BLaER1 treated with 17β-estradiol and CSF1 and Interleukin-3, amounts not matched to agents 10 nM and 100 nM (cell line): Measurements from ENCODE around the gene TCF4.

Experiments used
- H3K27ac ChIP-seq, 11 experiments: shearing (Covaris generic); formaldehyde crosslinking; 2 replicates each; pipeline ENCODE4 v1.8.1; 2022
- H3K27me3 ChIP-seq, 11 experiments: shearing (Covaris generic); formaldehyde crosslinking; 2 replicates each; pipeline ENCODE4 v1.8.1; 2022
- H3K36me3 ChIP-seq, 11 experiments: shearing (Covaris generic); formaldehyde crosslinking; 2 replicates each; pipeline ENCODE4 v1.8.1; 2022
- H3K4me1 ChIP-seq, 10 experiments: shearing (Covaris generic); formaldehyde crosslinking; 2 replicates each; pipeline ENCODE4 v1.8.1; 2022
- H3K4me2 ChIP-seq, 11 experiments: shearing (Covaris generic); formaldehyde crosslinking; 2 replicates each; pipeline ENCODE4 v1.8.1; 2022
- H3K4me3 ChIP-seq, 10 experiments: shearing (Covaris generic); formaldehyde crosslinking; 2 replicates each; pipeline ENCODE4 v1.8.1; 2022
- H3K9ac ChIP-seq, 11 experiments: shearing (Covaris generic); formaldehyde crosslinking; 2 replicates each; pipeline ENCODE4 v1.8.1; 2022
- H3K9me3 ChIP-seq, 11 experiments: shearing (Covaris generic); formaldehyde crosslinking; replicated peaks in 1 of 11; 2 replicates each; pipeline ENCODE4 v1.8.1; 2022
- H4K20me1 ChIP-seq, 11 experiments: shearing (Covaris generic); formaldehyde crosslinking; 2 replicates each; pipeline ENCODE4 v1.8.1; 2022
- Cebpa-rat ChIP-seq, 11 experiments: shearing (Covaris generic); IDR thresholded peaks; 2 replicates each; pipeline ENCODE4 v1.8.1; 2022

The TCF4 gene

GRCh38 chr18:55387139-55387984 is 200.6 kb downstream of the TCF4 start:
- Histone ChIP-seq H3K36me3 (peaks cover 28 to 99% (median 91%) of the 10 kb centered on the region in 11 experiments), H3K27ac (no peak overlapping the region), H4K20me1 (peaks cover 3 to 99% (median 81%) of the 10 kb centered on the region in 11 experiments; a peak in 17 of 22 replicates), H3K4me2 (no peak overlapping the region), H3K9ac (no peak overlapping the region), H3K9me3 (peaks cover 0 to 44% (median 20%) of the 10 kb centered on the region in 11 experiments; a peak in 15 of 22 replicates), H3K27me3 (no peaks in the 10 kb centered on the region), H3K4me3 (no peak overlapping the region), H3K4me1 (peaks cover 0 to 19% (median 6%) of the 10 kb centered on the region in 10 experiments; a peak in 8 of 20 replicates)
- TF ChIP-seq Cebpa-rat (IDR thresholded peaks at IDR 0.05) = no peak

GRCh38 chr18:55386545-55386944 is 201.4 kb downstream of the TCF4 start:
- Histone ChIP-seq H3K27ac (no peak overlapping the region), H4K20me1 (peaks cover 3 to 99% (median 86%) of the 10 kb centered on the region in 11 experiments; a peak in 18 of 22 replicates), H3K9ac (no peak overlapping the region), H3K9me3 (peaks cover 0 to 46% (median 26%) of the 10 kb centered on the region in 11 experiments; a peak in 15 of 22 replicates), H3K4me2 (no peak overlapping the region), H3K4me3 (no peak overlapping the region), H3K27me3 (no peaks in the 10 kb centered on the region), H3K4me1 (peaks cover 0 to 27% (median 6%) of the 10 kb centered on the region in 10 experiments; a peak in 8 of 20 replicates), H3K36me3 (peaks cover 28 to 100% (median 94%) of the 10 kb centered on the region in 11 experiments)
- TF ChIP-seq Cebpa-rat (IDR thresholded peaks at IDR 0.05) = no peak

- Histone ChIP-seq H3K27ac (no peak overlapping the region), H4K20me1 (peaks cover 3 to 99% (median 86%) of the 10 kb centered on the region in 11 experiments; a peak in 18 of 22 replicates), H3K9me3 (peaks cover 0 to 50% (median 26%) of the 10 kb centered on the region in 11 experiments; a peak in 15 of 22 replicates), H3K27me3 (no peaks in the 10 kb centered on the region), H3K9ac (no peak overlapping the region), H3K36me3 (peaks cover 24 to 99% (median 92%) of the 10 kb centered on the region in 11 experiments), H3K4me1 (peaks cover 0 to 32% (median 6%) of the 10 kb centered on the region in 10 experiments; a peak in 8 of 20 replicates), H3K4me2 (no peak overlapping the region), H3K4me3 (no peak overlapping the region)
- no peak for TF ChIP-seq Cebpa-rat (IDR thresholded peaks at IDR 0.05)
Measured at GRCh38 chr18:55385770-55386169, 202.2 kb downstream of the TCF4 start.

GRCh38 chr18:55384551-55385275 is 203.3 kb downstream of the TCF4 start:
- H4K20me1 ChIP-seq = peaks cover 3 to 99% (median 91%) of the 10 kb centered on the region in 11 experiments; a peak in 18 of 22 replicates
- peaks cover 0 to 32% (median 6%) of the 10 kb centered on the region in 10 experiments; a peak in 8 of 20 replicates for H3K4me1 ChIP-seq
- H3K27me3 ChIP-seq = no peaks in the 10 kb centered on the region
- H3K9ac ChIP-seq = no peak overlapping the region
- no peak overlapping the region for H3K4me3 ChIP-seq
- H3K27ac ChIP-seq = no peak overlapping the region
- TF ChIP-seq Cebpa-rat (IDR thresholded peaks at IDR 0.05) = no peak
- peaks cover 0 to 50% (median 26%) of the 10 kb centered on the region in 11 experiments; a peak in 15 of 22 replicates for H3K9me3 ChIP-seq
- peaks cover 23 to 99% (median 92%) of the 10 kb centered on the region in 11 experiments for H3K36me3 ChIP-seq
- H3K4me2 ChIP-seq = no peak overlapping the region

- no peak for TF ChIP-seq Cebpa-rat (IDR thresholded peaks at IDR 0.05)
- Histone ChIP-seq H3K27ac (no peak overlapping the region), H3K4me3 (no peak overlapping the region), H3K4me1 (peaks cover 0 to 32% (median 6%) of the 10 kb centered on the region in 10 experiments; a peak in 8 of 20 replicates), H3K9me3 (peaks cover 0 to 48% (median 26%) of the 10 kb centered on the region in 11 experiments; a peak in 15 of 22 replicates), H4K20me1 (peaks cover 3 to 99% (median 91%) of the 10 kb centered on the region in 11 experiments; a peak in 17 of 22 replicates), H3K9ac (no peak overlapping the region), H3K36me3 (peaks cover 23 to 99% (median 92%) of the 10 kb centered on the region in 11 experiments; a peak in 21 of 22 replicates), H3K27me3 (no peaks in the 10 kb centered on the region), H3K4me2 (no peak overlapping the region)
Measured at GRCh38 chr18:55384115-55384514, 203.9 kb downstream of the TCF4 start.

- H3K9ac ChIP-seq = no peak overlapping the region
- peaks cover 0 to 34% (median 6%) of the 10 kb centered on the region in 10 experiments; a peak in 8 of 20 replicates for H3K4me1 ChIP-seq
- no peak for TF ChIP-seq Cebpa-rat (IDR thresholded peaks at IDR 0.05)
- no peaks in the 10 kb centered on the region for H3K27me3 ChIP-seq
- H4K20me1 ChIP-seq = peaks cover 3 to 100% (median 93%) of the 10 kb centered on the region in 11 experiments; a peak in 17 of 22 replicates
- peaks cover 0 to 45% (median 27%) of the 10 kb centered on the region in 11 experiments; a peak in 15 of 22 replicates for H3K9me3 ChIP-seq
- H3K36me3 ChIP-seq = peaks cover 12 to 99% (median 84%) of the 10 kb centered on the region in 11 experiments; a peak in 20 of 22 replicates
- H3K4me2 ChIP-seq = no peak overlapping the region
- H3K27ac ChIP-seq = no peak overlapping the region
- no peak overlapping the region for H3K4me3 ChIP-seq
Measured at GRCh38 chr18:55382277-55382805, 205.7 kb downstream of the TCF4 start.

GRCh38 chr18:55381277-55381676 is 206.7 kb downstream of the TCF4 start:
- no peak overlapping the region for H3K9ac ChIP-seq

GRCh38 chr18:55380589-55380988 is 207.4 kb downstream of the TCF4 start:
- Histone ChIP-seq H4K20me1 (peaks cover 3 to 99% (median 86%) of the 10 kb centered on the region in 11 experiments; a peak in 17 of 22 replicates), H3K4me2 (no peak overlapping the region), H3K36me3 (peaks cover 12 to 98% (median 84%) of the 10 kb centered on the region in 11 experiments; a peak in 20 of 22 replicates), H3K9me3 (peaks cover 0 to 58% (median 31%) of the 10 kb centered on the region in 11 experiments; a peak in 16 of 22 replicates), H3K9ac (no peak overlapping the region), H3K27me3 (no peaks in the 10 kb centered on the region), H3K4me3 (no peak overlapping the region), H3K27ac (no peak overlapping the region), H3K4me1 (peaks cover 0 to 52% (median 6%) of the 10 kb centered on the region in 10 experiments; a peak in 9 of 20 replicates)
- no peak for TF ChIP-seq Cebpa-rat (IDR thresholded peaks at IDR 0.05)

More at GRCh38 chr18:55381277-55381676, 206.7 kb downstream of the TCF4 start:
- no peak overlapping the region for H3K4me2 ChIP-seq
- TF ChIP-seq Cebpa-rat (IDR thresholded peaks at IDR 0.05) = no peak
- no peak overlapping the region for H3K27ac ChIP-seq
- H3K9me3 ChIP-seq = peaks cover 0 to 54% (median 32%) of the 10 kb centered on the region in 11 experiments; a peak in 16 of 22 replicates
- H4K20me1 ChIP-seq = peaks cover 3 to 100% (median 93%) of the 10 kb centered on the region in 11 experiments; a peak in 17 of 22 replicates
- peaks cover 12 to 99% (median 85%) of the 10 kb centered on the region in 11 experiments; a peak in 20 of 22 replicates for H3K36me3 ChIP-seq
- peaks cover 0 to 45% (median 7%) of the 10 kb centered on the region in 10 experiments; a peak in 10 of 20 replicates for H3K4me1 ChIP-seq
- H3K4me3 ChIP-seq = no peak overlapping the region
- H3K27me3 ChIP-seq = no peaks in the 10 kb centered on the region
